HepG2 (cell line): ENCODE measurements around the gene RUNX3. TPM values are rescaled to one million over a fixed set of nuclear protein-coding genes. Genes with fewer than 3 reads are reported as not detected.

Experiments
- ATF1 ChIP-seq: IDR thresholded peaks from 2 replicates; pipeline ENCODE4 v1.6.1; 2016; ENCODE audit warnings: mild to moderate bottlenecking, control low read depth
- BCL3 ChIP-seq: sonication (generic); formaldehyde crosslinking; IDR thresholded peaks from 2 replicates; pipeline ENCODE4 v1.5.1; 2020; ENCODE audit warnings: mild to moderate bottlenecking, missing genetic modification reagents, moderate library complexity
- DZIP1 ChIP-seq: sonication (generic); formaldehyde crosslinking; IDR thresholded peaks from 2 replicates; pipeline ENCODE4 v1.5.0; 2020; ENCODE audit warnings: mild to moderate bottlenecking, missing genetic modification reagents
- EED ChIP-seq: sonication (generic); formaldehyde crosslinking; IDR thresholded peaks from 2 replicates; pipeline ENCODE4 v1.5.0; 2020; ENCODE audit warnings: mild to moderate bottlenecking, missing genetic modification reagents
- GATAD1 ChIP-seq: IDR thresholded peaks from 2 replicates; pipeline ENCODE4 v1.6.1; 2016; ENCODE audit warnings: missing genetic modification reagents, missing compliant biosample characterization
- KLF13 ChIP-seq: sonication (generic); formaldehyde crosslinking; IDR thresholded peaks from 2 replicates; pipeline ENCODE4 v1.4.0; 2020; ENCODE audit warnings: mild to moderate bottlenecking, missing genetic modification reagents
- MXI1 ChIP-seq: IDR thresholded peaks from 3 replicates; pipeline ENCODE4 v1.6.1; 2012; ENCODE audit warnings: low read depth, low read length, inconsistent platforms, borderline replicate concordance
- NFE2L1 ChIP-seq: sonication (generic); formaldehyde crosslinking; IDR thresholded peaks from 2 replicates; pipeline ENCODE4 v1.4.0; 2020; ENCODE audit warnings: missing genetic modification reagents, mild to moderate bottlenecking, borderline replicate concordance
- RAD21 ChIP-seq: fragments of 450-650 bp; formaldehyde crosslinking; IDR thresholded peaks from 2 replicates; pipeline ENCODE4 v1.5.0; 2020; ENCODE audit warnings: mild to moderate bottlenecking
- RBM22 ChIP-seq: fragments of 200-400 bp; formaldehyde crosslinking; optimal IDR thresholded peaks from 2 replicates; pipeline ENCODE3; 2017; ENCODE audit warnings: mild to moderate bottlenecking, low read length, moderate library complexity
- RFXANK ChIP-seq: IDR thresholded peaks from 2 replicates; pipeline ENCODE4 v1.6.1; 2016
- SIN3A ChIP-seq: IDR thresholded peaks from 2 replicates; pipeline ENCODE4 v1.6.1; 2011; ENCODE audit warnings: low read depth, mild to moderate bottlenecking, control low read depth, low read length, borderline replicate concordance
- SP2 ChIP-seq: sonication (generic); formaldehyde crosslinking; IDR thresholded peaks from 2 replicates; pipeline ENCODE4 v1.5.1; 2020; ENCODE audit warnings: mild to moderate bottlenecking, missing genetic modification reagents
- SRSF9 ChIP-seq: fragments of 200-400 bp; formaldehyde crosslinking; IDR thresholded peaks from 2 replicates; pipeline ENCODE4 v1.6.1; 2018; ENCODE audit warnings: borderline replicate concordance, mild to moderate bottlenecking, low read depth, low read length; ENCODE audit not compliant: insufficient read depth, poor library complexity, severe bottlenecking
- SRY ChIP-seq: sonication (generic); formaldehyde crosslinking; IDR thresholded peaks from 2 replicates; pipeline ENCODE4 v1.8.0; 2022; ENCODE audit warnings: mild to moderate bottlenecking, missing genetic modification reagents
- STAT5B ChIP-seq: sonication (generic); formaldehyde crosslinking; IDR thresholded peaks from 2 replicates; pipeline ENCODE4 v1.4.0; 2020; ENCODE audit warnings: missing genetic modification reagents
- ZNF160 ChIP-seq: sonication (generic); formaldehyde crosslinking; IDR thresholded peaks from 2 replicates; pipeline ENCODE4 v1.8.0; 2022; ENCODE audit warnings: mild to moderate bottlenecking, inconsistent platforms, missing genetic modification reagents
- ZNF292 ChIP-seq: sonication (generic); formaldehyde crosslinking; IDR thresholded peaks from 2 replicates; pipeline ENCODE4 v1.8.1; 2022; ENCODE audit warnings: mild to moderate bottlenecking, low read depth, missing genetic modification reagents, borderline replicate concordance
- ZNF317 ChIP-seq: sonication (generic); formaldehyde crosslinking; IDR thresholded peaks from 2 replicates; pipeline ENCODE4 v1.5.0; 2020; ENCODE audit warnings: mild to moderate bottlenecking, missing genetic modification reagents
- ZNF556 ChIP-seq: sonication (generic); formaldehyde crosslinking; IDR thresholded peaks from 2 replicates; pipeline ENCODE4 v1.4.0; 2020; ENCODE audit warnings: mild to moderate bottlenecking, missing genetic modification reagents, borderline replicate concordance
- ZNF674 ChIP-seq: sonication (generic); formaldehyde crosslinking; IDR thresholded peaks from 2 replicates; pipeline ENCODE4 v1.5.0; 2020; ENCODE audit warnings: low read depth, mild to moderate bottlenecking, missing genetic modification reagents
- ZNF678 ChIP-seq: sonication (generic); formaldehyde crosslinking; IDR thresholded peaks from 2 replicates; pipeline ENCODE4 v1.4.0; 2020; ENCODE audit warnings: mild to moderate bottlenecking, missing genetic modification reagents
- ZNF775 ChIP-seq: sonication (generic); formaldehyde crosslinking; IDR thresholded peaks from 2 replicates; pipeline ENCODE4 v1.4.0; 2020; ENCODE audit warnings: missing genetic modification reagents, mild to moderate bottlenecking, moderate library complexity, borderline replicate concordance
- polyA plus RNA-seq, 8 experiments: library from polyadenylated mRNA; depleted of rRNA in 3 of 8; stranded (reverse) in 7 of 8; unstranded in 1 of 8; fragments of >200 nt; fragmentation: Illumina TruSeq in 4 of 8; extraction: Trizol in 4 of 8; gene quantifications; 2 replicates each; pipeline versions ENCODE4 v1.2.1 to v1.2.3, GENCODE V29; 2011 to 2016; ENCODE audit warnings: low read depth in 4 of 8, missing spikeins in 1 of 8, mixed read lengths in 1 of 8; ENCODE audit not compliant: insufficient read depth in 1 of 8
- total RNA-seq, 5 experiments: library from RNA; depleted of rRNA; stranded (reverse); fragments of >200 nt; fragmentation: Illumina TruSeq; extraction: Trizol; gene quantifications; 2 replicates each; pipeline ENCODE4 v1.2.3, GENCODE V29; 2016; ENCODE audit warnings: low read depth in 1 of 5
- TF ChIP-seq, protein P1 (sequence below): sonication (generic); formaldehyde crosslinking; IDR thresholded peaks from 2 replicates; pipeline ENCODE4 v1.5.0; 2020; ENCODE audit warnings: missing genetic modification reagents

RUNX3 gene
- total and polyA plus RNA-seq, 2 of the 13 experiments (the other 11 are each of a cell fraction or from before 2014, with no cell fraction given), result 0.04 to 0.22 TPM

GRCh38 chr1:24915816-24916602 is 14.1 kb downstream of the RUNX3 start (continued):
- TF ChIP-seq, protein P1, sequence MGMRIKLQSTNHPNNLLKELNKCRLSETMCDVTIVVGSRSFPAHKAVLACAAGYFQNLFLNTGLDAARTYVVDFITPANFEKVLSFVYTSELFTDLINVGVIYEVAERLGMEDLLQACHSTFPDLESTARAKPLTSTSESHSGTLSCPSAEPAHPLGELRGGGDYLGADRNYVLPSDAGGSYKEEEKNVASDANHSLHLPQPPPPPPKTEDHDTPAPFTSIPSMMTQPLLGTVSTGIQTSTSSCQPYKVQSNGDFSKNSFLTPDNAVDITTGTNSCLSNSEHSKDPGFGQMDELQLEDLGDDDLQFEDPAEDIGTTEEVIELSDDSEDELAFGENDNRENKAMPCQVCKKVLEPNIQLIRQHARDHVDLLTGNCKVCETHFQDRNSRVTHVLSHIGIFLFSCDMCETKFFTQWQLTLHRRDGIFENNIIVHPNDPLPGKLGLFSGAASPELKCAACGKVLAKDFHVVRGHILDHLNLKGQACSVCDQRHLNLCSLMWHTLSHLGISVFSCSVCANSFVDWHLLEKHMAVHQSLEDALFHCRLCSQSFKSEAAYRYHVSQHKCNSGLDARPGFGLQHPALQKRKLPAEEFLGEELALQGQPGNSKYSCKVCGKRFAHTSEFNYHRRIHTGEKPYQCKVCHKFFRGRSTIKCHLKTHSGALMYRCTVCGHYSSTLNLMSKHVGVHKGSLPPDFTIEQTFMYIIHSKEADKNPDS, result 0 out of 2 replicates have a peak, but pooled peaks have one; percentile 32
- TF ChIP-seq MXI1, result no peak
- no peak; the same call in 1 of the 2 replicates for TF ChIP-seq ZNF292 (CRISPR knock-in tag)
- no peak for TF ChIP-seq ZNF674 (CRISPR knock-in tag)
- TF ChIP-seq SRSF9, result no peak
- TF ChIP-seq STAT5B (CRISPR knock-in tag), result no peak
- no peak; the same call in 1 of the 2 replicates for TF ChIP-seq GATAD1 (CRISPR knock-in tag)
- no peak for TF ChIP-seq NFE2L1 (CRISPR knock-in tag)
- no peak for TF ChIP-seq RBM22
- TF ChIP-seq EED (CRISPR knock-in tag), result no peak
- TF ChIP-seq ZNF160 (CRISPR knock-in tag), result no peak
- TF ChIP-seq ZNF556 (CRISPR knock-in tag), result peak; percentile 43; the same call in 1 of the 2 replicates
- TF ChIP-seq SIN3A, result 0 out of 2 replicates have a peak, but pooled peaks have one; percentile 26
- 0 out of 2 replicates have a peak, but pooled peaks have one; percentile 49 for TF ChIP-seq ZNF775
- no peak for TF ChIP-seq DZIP1 (CRISPR knock-in tag)
- TF ChIP-seq ATF1 (CRISPR knock-in tag), result no peak
- TF ChIP-seq KLF13 (CRISPR knock-in tag), result no peak
- 0 out of 2 replicates have a peak, but pooled peaks have one; percentile 36 for TF ChIP-seq BCL3 (CRISPR knock-in tag)
- peak; percentile 61; the same call in 1 of the 2 replicates for TF ChIP-seq SRY (CRISPR knock-in tag)
- TF ChIP-seq ZNF678 (CRISPR knock-in tag), result no peak
- TF ChIP-seq SP2 (CRISPR knock-in tag), result peak; percentile 17; the same call in 1 of the 2 replicates
- TF ChIP-seq RFXANK (CRISPR knock-in tag), result no peak
- 0 out of 2 replicates have a peak, but pooled peaks have one; percentile 22 for TF ChIP-seq ZNF317 (CRISPR knock-in tag)
- TF ChIP-seq RAD21 (CRISPR knock-in tag), result no peak; the same call in 1 of the 2 replicates
